UCSD-AML1 (cell line): Measurements from ENCODE around the gene HMGB4.

ENCODE experiments used
- DNase-seq: peaks from one replicate; lab custom pipeline; 2025; ENCODE audit not compliant: unreplicated experiment; lab: John Stamatoyannopoulos, UW

The HMGB4 gene

DNA sequence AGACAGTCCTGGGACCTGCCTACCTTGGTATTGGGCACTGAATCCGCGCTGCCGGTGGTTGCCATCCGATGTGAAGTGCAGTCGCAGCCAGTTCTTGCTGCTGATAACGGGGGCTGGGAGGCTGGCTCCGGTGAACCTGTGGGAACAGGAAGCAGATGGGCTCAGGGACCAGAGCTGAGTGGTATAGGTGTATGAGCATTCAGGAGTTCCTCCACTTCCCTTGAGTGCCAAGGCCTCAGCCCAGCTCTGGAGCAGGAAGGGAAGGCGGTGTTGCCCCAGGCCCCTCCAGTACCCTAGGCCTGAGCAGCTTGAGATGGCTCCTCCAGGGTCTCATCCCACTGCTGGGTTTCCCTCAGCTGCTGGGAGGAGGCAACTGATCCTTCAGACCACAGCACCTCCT, 17.0 kb upstream of the HMGB4 start:
- DNase-seq, result no peak

DNA sequence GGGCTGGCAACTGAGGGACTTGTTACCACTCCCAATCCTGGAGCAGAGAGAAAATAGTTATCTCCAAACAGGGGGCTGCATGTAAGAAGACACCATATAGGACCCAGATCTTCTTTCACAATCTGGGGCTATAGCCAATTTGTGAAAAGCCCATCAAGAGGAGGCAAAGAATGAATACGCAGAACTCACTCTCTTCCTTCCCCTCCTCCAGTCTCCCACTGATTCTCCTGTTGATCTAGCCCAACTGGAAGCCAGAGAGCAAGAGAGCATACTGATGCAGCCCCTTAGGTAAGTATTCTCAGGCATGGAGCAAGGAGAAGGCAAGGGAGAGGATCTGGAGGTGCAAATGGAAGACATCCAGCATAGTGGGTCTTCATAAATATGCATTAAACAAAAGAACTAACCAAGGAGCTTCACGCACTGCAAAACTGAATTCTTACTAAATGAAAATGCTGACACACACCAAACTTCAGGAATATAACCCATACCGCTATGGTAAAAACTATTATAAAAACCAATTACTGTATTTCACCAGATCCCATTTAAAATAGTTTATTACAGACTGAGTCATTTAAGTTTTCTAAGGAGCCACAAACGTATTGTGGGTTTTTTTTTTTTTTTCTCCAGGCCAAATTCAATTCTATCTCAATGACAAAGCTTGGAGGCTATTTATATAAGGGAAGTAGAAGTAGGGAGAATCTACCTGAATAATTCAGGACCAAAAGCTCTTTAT, 15.5 kb upstream of the HMGB4 start:
- DNase-seq, result no peak

DNA sequence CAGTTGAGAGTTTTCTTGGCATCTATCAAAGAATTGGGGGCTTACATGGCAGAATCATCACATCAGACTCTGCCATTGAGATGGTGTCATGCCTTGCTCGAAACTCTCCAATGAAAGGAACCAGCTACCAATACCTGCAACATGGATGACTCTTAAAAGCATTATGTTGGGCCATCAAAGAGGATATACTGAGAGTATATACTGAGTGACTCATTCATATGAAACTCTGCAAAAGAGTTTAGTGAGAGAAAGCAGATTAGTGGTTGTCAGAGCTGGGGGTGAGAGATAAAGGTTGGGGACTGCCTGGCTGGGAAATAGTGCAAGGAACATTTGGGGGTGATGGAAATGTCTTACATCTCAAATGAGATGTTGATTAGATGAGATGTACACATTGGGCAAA, 14.7 kb upstream of the HMGB4 start:
- no peak for DNase-seq

DNA sequence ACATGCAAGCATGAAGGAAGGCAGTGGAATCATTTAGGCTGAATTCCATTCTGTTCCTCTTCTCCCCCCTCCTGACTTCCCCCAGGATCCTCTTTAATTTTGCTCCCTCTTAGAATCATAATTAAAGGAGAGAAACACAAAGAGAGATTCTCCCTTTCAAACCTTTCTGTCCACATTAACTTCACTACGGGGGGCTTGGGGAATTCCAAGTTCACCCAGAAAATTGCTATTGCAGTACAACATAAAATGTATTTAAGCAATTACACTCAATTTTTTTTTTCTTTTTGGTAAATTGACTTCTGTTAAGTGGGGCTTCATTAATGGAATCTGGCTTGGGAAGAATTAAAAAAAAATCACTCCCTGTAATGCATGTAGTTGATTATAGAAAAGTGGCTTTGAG, 13.4 kb upstream of the HMGB4 start:
- DNase-seq, result no peak

DNA sequence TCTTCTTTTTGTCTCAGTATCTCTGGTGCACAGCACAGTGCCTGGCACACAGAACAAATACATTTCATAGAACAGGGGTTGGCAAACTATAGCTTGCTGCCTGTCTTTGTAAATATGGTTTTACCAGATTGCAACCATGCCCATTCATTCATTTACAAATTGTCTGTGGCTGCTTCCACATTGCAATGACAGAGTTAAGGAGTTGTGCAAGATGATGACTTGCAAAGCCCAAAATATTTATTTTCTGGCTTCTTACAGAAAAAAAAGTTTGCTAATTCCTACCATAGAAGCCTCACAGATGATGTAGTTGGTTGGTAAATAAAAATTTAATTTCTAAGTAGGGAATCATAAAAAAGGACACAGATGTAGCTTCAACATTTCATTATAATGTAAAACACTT, 11.2 kb upstream of the HMGB4 start:
- no peak for DNase-seq

DNA sequence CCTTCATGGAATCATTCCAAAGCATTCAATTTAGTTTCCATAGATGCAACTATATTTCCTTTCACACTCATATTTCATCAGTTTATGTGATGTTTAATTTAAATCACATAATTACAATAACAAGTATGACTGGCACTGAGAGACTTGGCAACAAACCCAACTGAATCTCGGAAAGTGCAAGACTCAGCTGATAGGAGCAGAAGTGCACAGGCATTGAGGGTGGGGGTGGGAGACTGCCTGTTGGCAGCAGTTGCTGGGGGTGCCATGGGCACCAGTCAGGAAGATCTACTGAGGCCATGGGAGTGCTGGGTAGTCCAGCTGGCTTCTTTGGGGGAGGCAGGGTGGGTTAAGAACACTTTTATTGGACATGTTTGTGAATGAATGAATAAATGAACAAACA, 10.4 kb upstream of the HMGB4 start:
- DNase-seq, result no peak

DNA sequence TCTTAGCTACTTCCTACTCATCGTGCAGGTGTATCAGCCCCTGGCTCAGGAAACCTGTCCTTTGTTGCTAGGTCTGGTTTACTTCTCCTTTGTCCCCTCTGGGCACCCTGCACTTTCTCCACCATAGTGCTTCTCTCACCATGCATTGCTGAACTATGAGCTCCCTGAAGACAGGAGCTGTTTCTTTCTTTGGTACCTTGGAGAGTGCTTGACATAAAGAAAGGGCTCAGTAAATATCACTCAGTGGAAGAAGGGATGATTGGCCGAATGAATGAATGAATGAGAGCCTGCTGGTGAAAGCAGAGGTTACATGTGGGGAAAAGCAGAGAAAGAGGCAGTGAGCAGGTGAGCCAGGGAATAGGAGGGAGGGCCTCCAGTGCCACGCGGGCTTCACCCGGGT, 9.8 kb upstream of the HMGB4 start:
- no peak for DNase-seq

DNA sequence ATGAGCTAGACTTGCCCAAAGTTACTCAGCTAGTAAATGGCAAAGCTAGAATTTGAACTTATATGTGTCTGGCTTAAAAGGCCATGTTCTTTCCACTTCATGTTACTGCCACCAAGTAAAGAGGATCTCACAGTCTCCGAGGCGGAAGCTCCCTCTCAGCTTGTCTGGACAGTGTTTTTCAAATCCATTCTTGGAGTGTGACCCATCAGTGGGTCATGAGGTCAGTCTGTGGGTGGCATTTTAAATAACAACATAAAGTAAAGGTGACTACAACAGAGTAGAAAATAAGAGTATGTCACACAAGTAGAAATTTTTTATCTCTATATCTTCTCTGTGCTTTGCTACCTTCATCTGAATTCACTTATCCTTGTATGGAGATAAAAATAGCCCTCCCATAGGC, 3.2 kb upstream of the HMGB4 start:
- no peak for DNase-seq

DNA sequence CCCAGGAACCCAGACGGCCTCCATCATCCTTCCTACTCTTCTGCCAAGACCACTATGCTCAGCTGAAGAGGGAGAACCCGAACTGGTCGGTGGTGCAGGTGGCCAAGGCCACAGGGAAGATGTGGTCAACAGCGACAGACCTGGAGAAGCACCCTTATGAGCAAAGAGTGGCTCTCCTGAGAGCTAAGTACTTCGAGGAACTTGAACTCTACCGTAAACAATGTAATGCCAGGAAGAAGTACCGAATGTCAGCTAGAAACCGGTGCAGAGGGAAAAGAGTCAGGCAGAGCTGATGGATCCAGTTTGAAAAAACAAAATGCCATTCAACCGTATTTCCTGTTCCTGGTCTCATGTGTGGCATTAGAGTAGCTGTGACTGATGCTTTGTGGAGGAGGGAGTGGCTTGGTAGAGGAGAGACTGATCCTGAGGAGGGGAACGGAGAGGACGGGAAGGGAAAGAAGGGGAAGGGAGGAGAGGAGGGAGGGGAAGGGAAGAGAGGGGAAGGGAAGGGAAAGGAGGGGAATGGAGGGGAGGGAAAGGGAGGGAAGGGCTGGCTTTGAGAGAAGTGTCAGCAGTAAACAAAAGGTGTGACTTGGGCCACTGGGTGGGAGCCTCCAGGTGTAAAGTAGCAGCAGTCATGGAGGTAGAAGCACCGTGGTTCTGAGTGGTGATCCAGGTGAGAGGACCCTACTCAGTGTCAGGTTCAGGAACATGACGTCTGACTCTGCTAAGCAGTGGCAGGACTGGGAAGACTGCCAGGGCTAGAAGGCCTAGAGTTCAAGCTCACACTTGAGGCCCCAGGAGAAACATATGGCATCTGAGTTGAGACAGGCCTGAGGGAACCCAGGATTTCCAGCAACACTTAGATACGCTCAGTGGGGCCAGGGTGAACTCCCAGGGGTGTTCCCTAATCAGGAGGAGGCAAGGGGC, 846 bp downstream of the HMGB4 start:
- DNase-seq, result no peak

DNA sequence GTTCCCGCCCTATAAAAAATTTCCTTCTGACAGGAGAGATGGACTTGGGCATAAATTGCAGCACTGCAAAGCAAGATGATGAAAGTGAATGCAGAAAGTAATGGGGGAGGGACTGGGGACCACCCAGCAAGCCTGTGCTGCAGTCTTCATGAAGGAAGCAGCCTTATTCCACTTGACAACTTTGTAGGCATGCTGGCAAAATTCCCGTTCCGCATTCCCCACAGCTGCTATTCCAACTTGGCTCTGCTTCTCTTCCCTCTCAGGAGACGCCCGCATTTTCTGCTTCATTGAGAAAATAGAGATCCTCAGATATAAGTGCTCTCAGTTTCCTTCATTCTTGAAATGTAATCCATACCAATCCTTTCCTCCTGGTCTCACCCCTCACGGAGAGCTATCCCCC, 2.4 kb downstream of the HMGB4 start:
- no peak for DNase-seq

DNA sequence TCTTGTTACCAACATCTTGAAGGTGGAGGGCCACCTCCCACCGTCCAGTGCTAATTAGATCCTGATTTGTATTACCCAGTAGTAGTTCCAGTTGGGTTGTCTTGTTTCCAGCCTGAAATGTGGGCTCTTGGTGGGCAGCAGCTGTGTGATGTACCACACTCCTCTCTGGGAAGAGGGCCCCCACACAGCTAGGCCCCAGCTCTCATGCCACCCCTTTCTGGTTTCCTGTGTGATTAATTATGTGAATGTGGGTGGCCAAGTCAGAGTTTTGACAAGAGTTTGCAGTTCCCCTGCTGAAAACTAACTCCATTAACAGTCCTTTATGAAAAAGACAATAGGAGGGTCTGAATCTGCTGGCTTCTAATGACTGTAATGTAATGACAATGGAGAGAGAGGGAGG, 3.8 kb downstream of the HMGB4 start:
- no peak for DNase-seq

DNA sequence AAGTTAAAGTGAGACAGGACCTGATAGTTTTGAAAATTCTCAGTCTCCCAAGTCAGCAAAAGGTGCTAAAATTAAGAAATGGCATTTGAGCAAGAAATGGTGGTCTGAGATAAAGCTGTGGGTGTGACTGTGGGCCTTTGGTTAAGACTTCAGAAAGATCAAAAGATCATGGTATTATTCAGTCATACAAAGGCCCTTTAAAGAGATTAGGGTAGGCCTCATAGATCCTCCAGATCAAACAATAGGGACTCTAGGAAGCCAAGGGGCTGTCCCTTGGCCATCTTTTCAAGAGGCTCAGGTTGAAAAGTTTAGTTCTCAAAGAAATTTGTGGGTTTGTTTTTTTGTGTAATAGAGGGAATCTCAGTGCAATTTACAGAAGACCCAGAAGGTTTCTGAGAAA, 8.4 kb downstream of the HMGB4 start:
- DNase-seq, result no peak

DNA sequence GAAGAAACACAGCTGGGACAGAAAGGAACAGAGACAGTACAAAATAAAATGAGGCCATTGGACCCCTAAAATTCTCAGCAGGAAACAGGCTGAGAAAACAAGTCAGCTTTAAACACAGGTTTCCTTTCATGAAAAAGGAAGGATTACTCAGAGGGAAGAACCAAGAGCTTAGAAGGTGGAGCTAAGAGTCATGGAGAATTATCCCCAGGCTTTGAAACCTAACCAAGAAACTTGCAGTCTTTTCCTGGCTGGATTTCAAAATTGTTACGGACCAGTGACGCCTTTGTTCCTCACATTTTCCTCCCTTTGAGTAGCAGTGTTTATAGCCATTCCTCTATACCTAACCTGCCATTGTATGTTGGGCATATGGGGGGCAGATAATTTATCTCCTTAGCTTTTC, 8.8 kb downstream of the HMGB4 start:
- no peak for DNase-seq

DNA sequence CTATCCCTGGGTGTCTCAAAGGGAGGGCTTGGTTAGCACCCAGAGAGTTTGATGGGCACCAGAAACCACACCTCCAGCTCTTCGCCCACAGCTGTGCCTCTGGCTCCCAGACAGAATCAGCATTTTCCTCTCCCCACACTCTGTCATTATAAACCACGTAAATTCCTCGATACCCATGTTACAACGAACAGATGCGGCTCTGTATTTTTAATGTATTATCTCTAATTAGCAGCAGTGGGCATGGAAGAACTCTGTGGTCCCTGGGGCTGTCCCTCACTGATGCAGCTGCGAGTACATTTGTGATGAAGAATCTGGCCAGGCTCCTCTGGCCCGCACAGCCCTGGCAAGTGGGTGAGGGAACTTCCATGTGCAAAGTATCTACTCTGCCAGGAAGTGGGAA, 10.8 kb downstream of the HMGB4 start:
- no peak for DNase-seq

DNA sequence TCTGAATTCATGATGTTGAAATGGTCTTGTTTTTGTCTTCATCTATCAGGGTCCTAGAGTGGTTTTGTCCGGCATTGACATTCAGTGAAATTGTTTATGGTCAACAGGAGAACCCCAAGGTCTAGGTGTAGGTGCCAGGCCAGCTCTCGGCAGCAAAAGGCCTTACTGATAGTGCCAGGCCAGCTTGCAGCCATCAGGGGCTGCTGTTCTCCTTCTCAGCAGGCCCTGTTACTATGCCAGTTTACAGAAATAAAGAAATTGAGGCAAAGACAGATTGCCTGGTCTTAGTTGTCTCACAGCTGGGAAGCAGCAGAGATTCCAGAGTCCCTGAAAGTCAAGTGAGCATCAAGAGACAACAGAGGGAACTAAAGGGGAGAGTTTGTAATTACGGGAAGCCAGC, 12.0 kb downstream of the HMGB4 start:
- no peak for DNase-seq

DNA sequence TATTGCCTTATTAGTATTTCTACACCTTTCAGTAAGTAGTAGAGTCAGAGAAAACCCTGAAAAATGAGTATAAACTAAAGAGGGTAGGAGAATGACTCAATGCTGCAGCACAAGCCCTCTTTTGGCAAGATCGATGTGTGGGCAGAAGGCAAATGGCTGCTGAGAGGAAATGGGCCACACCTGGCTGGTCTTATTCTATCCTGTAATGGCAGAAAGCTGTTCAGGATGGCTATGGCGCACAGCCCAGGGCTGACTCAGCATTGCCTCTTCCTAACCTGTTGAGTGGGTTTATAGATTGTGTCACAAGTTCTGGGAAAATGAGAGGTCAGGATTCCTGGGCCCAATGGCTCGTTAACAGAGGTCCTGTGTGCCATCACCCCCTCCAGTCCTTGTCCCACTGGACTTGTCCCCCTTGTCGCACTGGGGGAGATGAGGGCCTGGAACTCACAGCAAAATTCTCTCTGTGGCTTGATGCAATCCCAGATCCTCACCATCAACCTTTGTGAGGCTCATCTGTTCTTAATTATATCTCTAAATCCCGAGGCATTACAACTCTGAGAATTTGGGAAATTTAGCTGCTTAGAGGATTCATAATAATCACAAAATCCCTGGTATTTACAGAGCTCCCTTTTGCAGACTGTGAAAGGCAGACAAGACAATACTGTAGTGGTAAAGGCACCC, 13.2 kb downstream of the HMGB4 start:
- DNase-seq, result no peak

DNA sequence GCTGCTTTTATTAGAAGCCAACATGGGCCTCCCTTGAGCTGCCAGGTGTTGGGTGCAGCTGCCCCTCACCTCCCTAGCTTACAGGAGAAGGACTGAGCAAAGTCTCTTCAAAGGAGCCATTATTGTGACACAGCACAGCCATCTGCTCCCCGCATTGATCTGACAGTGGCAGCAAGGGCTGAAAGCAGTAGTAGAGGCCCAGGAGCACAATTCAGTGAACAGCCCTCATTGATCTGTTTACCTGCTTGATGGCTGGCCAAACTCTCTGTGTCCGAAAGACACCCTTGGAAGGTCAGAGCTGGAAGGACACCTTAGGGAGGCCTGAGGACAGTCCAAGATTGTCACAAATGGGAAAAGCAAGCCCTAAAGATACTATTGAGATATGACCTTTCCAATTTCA, 14.5 kb downstream of the HMGB4 start:
- DNase-seq, result no peak

DNA sequence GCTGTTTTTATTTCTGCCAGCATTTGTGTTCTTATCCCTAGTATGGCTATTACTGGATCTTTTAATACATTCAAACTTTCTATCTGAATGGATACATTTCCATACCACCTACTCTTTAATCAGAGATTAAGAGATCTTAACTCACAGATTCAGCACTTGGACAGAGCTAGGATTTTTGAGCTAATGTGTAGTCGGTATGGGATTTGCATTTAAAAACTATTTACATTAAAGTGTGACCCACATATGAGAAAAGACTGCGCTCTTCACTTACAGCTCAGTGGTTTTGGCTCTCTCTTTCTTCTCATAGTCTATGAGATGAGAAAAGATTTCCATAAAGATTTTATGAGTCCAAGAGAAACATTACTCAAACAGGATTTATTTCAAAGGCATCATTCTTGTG, 16.4 kb downstream of the HMGB4 start:
- DNase-seq, result no peak

DNA sequence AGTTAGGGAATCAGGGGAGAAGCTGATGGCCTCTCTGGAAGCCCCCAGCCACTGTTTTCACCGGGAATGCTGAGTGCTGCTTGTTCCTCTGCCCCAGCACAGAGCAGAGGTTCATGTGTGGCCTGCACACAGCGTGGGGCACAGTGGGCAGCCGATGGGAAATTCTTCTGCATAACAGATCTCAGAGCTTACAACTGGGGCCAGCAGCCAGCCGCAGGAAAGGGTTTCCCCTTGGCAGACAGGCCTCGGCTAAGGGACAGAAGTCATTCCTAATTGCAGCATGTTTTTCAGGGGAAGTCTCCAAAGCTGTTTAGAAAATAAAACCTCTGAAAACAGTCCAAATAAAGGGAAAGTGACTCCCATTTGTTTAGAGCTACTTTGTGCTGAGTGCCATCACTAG, 22.6 kb downstream of the HMGB4 start:
- no peak for DNase-seq

DNA sequence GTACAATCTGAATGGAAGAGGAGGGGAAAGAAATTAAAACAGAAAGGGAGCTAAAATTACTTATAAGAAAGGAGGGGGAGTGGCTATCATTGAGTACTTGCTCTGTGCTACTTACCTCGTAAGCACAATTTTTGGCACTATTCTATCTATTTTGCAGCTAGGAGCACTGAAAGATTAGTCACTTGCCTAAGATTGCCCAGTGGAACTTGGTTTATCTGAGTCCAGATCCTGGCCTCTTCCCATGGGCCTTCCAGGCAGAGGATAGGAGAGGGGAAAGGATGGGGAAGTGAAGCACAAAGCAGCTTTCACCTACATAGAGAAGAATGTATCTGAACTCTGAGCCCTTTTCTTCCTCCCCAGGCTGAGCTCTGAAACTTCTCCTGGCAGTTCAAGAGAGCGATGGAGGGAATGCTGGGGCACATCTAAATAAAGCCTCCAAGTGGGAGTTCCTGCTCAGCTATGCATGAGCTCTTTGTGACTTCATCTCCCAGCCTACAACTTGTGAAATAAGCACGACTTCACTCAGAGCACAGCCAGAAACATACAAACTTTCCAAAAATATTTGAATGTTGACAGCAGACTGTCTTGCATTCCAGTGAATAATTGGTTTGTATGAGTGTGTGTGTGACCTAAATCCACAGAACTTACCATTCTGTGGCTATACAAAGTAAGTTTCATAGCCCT, 29.4 kb downstream of the HMGB4 start:
- no peak for DNase-seq

DNA sequence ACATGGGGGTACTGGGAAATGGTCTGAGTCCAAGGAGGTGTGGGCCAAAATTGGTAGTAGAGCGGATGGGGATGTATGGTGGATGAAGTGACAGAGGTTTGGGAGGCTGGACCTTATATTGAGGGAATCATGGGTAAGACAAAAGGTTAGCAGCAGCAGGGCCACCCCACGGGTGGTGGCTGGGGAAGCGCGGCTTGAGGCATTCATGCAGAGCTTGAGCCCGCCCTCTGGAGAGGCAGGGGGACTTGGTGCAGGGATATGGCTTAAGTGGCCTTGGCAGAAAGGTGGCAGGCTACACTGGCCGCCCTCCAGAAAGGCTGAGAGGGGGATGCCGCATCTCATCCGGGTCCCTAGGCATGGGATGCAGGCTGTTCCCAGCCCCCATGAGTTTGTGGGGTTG, 31.5 kb downstream of the HMGB4 start:
- no peak for DNase-seq
